ENCODE results near the gene POLR3K. TPM values are rescaled to one million over a fixed set of nuclear protein-coding genes. Genes with fewer than 3 reads are reported as not detected.

The POLR3K gene
- total RNA-seq, 1 experiment from 2014 or later: 40.1 TPM

DNA sequence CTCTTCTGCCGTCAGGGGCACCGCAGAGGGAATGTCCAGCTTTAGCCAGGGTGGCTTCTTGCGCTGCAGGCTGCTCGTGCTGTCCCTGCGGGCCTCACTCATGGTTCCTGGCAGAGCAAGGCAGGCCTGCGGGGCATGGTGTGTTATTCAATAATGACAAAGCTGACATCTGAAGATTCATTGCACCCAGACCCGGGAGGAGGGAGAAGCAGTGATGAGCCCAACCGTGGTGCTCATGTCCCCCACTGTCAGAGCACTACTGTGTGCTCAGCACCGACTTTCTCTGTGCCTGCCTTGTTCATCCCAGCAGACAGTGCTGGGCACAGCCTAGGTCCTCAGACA is 11.5 kb upstream of the POLR3K start:
- no peaks in the 10 kb centered on the region for H3K9me3 Mint-ChIP-seq
- peaks cover 13% of the 10 kb centered on the region for H3K4me1 Mint-ChIP-seq
- DNase-seq (ENCODE audit: low spot score): no peak
- POLR2A ChIA-PET: interaction anchor here (1.7 kb wide), 1 partner anchor 31 kb away, joined by 12 read pairs; no protein-coding TSS in a partner anchor
- no peaks in the 10 kb centered on the region for H3K27me3 Mint-ChIP-seq (ENCODE audit: low read depth)
- no peak overlapping the region for H3K27ac Mint-ChIP-seq
- H3K36me3 Mint-ChIP-seq: peaks cover 14% of the 10 kb centered on the region
- TF ChIP-seq ZNF138 (CRISPR knock-in tag; conservative IDR thresholded peaks at IDR 0.05) (no peak), TCF7 (CRISPR knock-in tag; IDR thresholded peaks at IDR 0.05; ENCODE audit: low read depth) (0 out of 2 replicates have a peak, but pooled peaks have one; percentile 31), FOXP1 (CRISPR knock-in tag; IDR thresholded peaks at IDR 0.05; ENCODE audit: borderline replicate concordance) (0 out of 2 replicates have a peak, but pooled peaks have one; percentile 27)
- CTCF ChIA-PET: interaction anchor here (0.6 to 16.9 kb wide), 10 partner anchors 11 to 116 kb away, joined by 3 to 493 read pairs (median 8); partner anchors contain the start of gene MPG
- ATAC-seq: no peak
- H3K4me3 Mint-ChIP-seq: no peak overlapping the region

DNA sequence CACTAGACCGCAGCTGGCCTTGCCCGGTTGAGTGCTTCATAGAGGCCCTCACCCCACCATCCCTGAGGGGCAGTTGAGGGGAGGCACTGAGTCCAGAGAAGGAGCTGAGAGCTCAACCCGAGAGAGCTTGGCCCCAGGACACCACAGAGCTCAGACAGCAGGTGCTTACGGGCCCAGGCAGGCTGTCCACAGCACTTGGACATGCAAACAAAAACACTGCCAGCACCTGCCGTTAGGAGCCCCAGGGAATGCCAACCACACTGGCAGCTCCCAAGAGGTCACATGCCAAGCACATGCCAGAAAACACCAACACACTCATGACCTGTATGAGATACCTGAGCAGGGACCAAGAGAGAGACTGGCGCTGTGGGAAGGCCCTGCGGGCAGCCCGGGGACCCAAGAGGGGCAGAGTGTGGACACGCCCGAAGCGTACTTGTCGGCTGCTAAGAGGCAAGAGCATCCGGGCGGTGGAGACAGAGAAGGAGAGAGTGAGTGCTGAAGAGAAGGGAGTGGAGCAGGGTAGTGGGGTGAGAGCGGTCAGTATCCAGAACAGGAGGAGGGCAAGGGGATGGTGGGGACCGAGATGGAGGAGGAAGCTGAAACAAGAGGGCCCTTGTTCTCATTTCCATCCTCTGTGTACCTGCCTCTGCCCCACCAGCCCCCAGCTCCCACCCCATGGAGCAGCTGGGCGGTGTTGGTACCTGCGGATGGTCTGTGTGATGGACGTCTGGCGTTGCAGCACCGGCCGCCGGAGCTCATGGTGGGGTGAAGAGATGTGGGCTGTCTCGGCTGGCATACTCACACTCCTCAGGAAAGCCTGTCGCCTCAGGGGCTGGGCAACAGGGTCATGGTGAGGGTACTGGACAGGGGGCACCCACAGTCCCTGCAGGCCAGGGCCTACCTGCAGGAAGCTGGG is 10.8 kb upstream of the POLR3K start:
- no peaks in the 10 kb centered on the region for H3K27me3 Mint-ChIP-seq (ENCODE audit: low read depth)
- H3K9me3 Mint-ChIP-seq: no peaks in the 10 kb centered on the region
- no peak for ATAC-seq
- H3K4me1 Mint-ChIP-seq: peaks cover 7% of the 10 kb centered on the region
- POLR2A ChIA-PET: interaction anchor here (1.7 kb wide), 1 partner anchor 32 kb away, joined by 12 read pairs; no protein-coding TSS in a partner anchor
- no peak overlapping the region for H3K27ac Mint-ChIP-seq
- CTCF ChIA-PET: interaction anchor here (0.6 to 16.9 kb wide), 8 partner anchors 11 to 116 kb away, joined by 3 to 493 read pairs (median 22); partner anchors contain the start of gene MPG
- no peak overlapping the region for H3K4me3 Mint-ChIP-seq
- peaks cover 21% of the 10 kb centered on the region for H3K36me3 Mint-ChIP-seq
- TF ChIP-seq, protein P1, sequence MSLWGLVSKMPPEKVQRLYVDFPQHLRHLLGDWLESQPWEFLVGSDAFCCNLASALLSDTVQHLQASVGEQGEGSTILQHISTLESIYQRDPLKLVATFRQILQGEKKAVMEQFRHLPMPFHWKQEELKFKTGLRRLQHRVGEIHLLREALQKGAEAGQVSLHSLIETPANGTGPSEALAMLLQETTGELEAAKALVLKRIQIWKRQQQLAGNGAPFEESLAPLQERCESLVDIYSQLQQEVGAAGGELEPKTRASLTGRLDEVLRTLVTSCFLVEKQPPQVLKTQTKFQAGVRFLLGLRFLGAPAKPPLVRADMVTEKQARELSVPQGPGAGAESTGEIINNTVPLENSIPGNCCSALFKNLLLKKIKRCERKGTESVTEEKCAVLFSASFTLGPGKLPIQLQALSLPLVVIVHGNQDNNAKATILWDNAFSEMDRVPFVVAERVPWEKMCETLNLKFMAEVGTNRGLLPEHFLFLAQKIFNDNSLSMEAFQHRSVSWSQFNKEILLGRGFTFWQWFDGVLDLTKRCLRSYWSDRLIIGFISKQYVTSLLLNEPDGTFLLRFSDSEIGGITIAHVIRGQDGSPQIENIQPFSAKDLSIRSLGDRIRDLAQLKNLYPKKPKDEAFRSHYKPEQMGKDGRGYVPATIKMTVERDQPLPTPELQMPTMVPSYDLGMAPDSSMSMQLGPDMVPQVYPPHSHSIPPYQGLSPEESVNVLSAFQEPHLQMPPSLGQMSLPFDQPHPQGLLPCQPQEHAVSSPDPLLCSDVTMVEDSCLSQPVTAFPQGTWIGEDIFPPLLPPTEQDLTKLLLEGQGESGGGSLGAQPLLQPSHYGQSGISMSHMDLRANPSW (CRISPR knock-in tag; conservative IDR thresholded peaks at IDR 0.05; ENCODE audit: low read depth): no peak
- TF ChIP-seq CREB1 (CRISPR knock-in tag; IDR thresholded peaks at IDR 0.05) (no peak), RORB (CRISPR knock-in tag; IDR thresholded peaks at IDR 0.05) (no peak), NFATC4 (CRISPR knock-in tag; IDR thresholded peaks at IDR 0.05) (no peak), SMAD4 (CRISPR knock-in tag; IDR thresholded peaks at IDR 0.05) (no peak), FOXJ3 (CRISPR knock-in tag; IDR thresholded peaks at IDR 0.05; ENCODE audit: borderline replicate concordance) (no peak), ZNF423 (CRISPR knock-in tag; IDR thresholded peaks at IDR 0.05) (no peak)
- TF ChIP-seq, protein P2, sequence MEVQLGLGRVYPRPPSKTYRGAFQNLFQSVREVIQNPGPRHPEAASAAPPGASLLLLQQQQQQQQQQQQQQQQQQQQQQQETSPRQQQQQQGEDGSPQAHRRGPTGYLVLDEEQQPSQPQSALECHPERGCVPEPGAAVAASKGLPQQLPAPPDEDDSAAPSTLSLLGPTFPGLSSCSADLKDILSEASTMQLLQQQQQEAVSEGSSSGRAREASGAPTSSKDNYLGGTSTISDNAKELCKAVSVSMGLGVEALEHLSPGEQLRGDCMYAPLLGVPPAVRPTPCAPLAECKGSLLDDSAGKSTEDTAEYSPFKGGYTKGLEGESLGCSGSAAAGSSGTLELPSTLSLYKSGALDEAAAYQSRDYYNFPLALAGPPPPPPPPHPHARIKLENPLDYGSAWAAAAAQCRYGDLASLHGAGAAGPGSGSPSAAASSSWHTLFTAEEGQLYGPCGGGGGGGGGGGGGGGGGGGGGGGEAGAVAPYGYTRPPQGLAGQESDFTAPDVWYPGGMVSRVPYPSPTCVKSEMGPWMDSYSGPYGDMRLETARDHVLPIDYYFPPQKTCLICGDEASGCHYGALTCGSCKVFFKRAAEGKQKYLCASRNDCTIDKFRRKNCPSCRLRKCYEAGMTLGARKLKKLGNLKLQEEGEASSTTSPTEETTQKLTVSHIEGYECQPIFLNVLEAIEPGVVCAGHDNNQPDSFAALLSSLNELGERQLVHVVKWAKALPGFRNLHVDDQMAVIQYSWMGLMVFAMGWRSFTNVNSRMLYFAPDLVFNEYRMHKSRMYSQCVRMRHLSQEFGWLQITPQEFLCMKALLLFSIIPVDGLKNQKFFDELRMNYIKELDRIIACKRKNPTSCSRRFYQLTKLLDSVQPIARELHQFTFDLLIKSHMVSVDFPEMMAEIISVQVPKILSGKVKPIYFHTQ (CRISPR knock-in tag; IDR thresholded peaks at IDR 0.05): no peak
- DNase-seq (ENCODE audit: low spot score): no peak

DNA sequence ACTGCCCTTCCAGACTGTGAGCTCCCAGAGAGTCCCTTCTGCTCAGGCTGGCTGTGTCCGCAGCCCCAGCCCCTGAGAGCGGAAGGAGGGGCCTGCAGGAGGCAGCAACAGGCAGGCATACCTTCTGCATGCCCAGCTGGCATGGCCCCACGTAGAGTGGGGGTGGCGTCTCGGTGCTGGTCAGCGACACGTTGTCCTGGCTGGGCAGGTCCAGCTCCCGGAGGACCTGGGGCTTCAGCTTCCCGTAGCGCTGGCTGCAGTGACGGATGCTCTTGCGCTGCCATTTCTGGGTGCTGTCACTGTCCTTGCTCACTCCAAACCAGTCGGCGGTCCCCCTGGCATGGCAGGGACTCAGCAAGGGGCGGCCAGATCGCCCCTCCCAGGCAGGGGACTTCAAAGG is 10.1 kb upstream of the POLR3K start:
- Mint-ChIP-seq H3K27ac (no peak overlapping the region), H3K4me1 (peaks cover 7% of the 10 kb centered on the region), H3K36me3 (peaks cover 26% of the 10 kb centered on the region), H3K4me3 (no peak overlapping the region), H3K9me3 (no peaks in the 10 kb centered on the region), H3K27me3 (ENCODE audit: low read depth) (no peaks in the 10 kb centered on the region)
- TF ChIP-seq, protein P3, sequence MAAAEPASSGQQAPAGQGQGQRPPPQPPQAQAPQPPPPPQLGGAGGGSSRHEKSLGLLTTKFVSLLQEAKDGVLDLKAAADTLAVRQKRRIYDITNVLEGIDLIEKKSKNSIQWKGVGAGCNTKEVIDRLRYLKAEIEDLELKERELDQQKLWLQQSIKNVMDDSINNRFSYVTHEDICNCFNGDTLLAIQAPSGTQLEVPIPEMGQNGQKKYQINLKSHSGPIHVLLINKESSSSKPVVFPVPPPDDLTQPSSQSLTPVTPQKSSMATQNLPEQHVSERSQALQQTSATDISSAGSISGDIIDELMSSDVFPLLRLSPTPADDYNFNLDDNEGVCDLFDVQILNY (CRISPR knock-in tag; IDR thresholded peaks at IDR 0.05): no peak
- TF ChIP-seq, protein P4, sequence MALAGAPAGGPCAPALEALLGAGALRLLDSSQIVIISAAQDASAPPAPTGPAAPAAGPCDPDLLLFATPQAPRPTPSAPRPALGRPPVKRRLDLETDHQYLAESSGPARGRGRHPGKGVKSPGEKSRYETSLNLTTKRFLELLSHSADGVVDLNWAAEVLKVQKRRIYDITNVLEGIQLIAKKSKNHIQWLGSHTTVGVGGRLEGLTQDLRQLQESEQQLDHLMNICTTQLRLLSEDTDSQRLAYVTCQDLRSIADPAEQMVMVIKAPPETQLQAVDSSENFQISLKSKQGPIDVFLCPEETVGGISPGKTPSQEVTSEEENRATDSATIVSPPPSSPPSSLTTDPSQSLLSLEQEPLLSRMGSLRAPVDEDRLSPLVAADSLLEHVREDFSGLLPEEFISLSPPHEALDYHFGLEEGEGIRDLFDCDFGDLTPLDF (CRISPR knock-in tag; IDR thresholded peaks at IDR 0.05): no peak
- TF ChIP-seq, protein P5, sequence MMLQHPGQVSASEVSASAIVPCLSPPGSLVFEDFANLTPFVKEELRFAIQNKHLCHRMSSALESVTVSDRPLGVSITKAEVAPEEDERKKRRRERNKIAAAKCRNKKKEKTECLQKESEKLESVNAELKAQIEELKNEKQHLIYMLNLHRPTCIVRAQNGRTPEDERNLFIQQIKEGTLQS (CRISPR knock-in tag; conservative IDR thresholded peaks at IDR 0.05): no peak
- TF ChIP-seq, protein P6, sequence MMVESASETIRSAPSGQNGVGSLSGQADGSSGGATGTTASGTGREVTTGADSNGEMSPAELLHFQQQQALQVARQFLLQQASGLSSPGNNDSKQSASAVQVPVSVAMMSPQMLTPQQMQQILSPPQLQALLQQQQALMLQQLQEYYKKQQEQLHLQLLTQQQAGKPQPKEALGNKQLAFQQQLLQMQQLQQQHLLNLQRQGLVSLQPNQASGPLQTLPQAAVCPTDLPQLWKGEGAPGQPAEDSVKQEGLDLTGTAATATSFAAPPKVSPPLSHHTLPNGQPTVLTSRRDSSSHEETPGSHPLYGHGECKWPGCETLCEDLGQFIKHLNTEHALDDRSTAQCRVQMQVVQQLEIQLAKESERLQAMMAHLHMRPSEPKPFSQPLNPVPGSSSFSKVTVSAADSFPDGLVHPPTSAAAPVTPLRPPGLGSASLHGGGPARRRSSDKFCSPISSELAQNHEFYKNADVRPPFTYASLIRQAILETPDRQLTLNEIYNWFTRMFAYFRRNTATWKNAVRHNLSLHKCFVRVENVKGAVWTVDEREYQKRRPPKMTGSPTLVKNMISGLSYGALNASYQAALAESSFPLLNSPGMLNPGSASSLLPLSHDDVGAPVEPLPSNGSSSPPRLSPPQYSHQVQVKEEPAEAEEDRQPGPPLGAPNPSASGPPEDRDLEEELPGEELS (CRISPR knock-in tag; IDR thresholded peaks at IDR 0.05): no peak
- TF ChIP-seq, protein P7, sequence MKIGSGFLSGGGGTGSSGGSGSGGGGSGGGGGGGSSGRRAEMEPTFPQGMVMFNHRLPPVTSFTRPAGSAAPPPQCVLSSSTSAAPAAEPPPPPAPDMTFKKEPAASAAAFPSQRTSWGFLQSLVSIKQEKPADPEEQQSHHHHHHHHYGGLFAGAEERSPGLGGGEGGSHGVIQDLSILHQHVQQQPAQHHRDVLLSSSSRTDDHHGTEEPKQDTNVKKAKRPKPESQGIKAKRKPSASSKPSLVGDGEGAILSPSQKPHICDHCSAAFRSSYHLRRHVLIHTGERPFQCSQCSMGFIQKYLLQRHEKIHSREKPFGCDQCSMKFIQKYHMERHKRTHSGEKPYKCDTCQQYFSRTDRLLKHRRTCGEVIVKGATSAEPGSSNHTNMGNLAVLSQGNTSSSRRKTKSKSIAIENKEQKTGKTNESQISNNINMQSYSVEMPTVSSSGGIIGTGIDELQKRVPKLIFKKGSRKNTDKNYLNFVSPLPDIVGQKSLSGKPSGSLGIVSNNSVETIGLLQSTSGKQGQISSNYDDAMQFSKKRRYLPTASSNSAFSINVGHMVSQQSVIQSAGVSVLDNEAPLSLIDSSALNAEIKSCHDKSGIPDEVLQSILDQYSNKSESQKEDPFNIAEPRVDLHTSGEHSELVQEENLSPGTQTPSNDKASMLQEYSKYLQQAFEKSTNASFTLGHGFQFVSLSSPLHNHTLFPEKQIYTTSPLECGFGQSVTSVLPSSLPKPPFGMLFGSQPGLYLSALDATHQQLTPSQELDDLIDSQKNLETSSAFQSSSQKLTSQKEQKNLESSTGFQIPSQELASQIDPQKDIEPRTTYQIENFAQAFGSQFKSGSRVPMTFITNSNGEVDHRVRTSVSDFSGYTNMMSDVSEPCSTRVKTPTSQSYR (CRISPR knock-in tag; IDR thresholded peaks at IDR 0.05): no peak
- no peak for TF ChIP-seq JUN (CRISPR knock-in tag; IDR thresholded peaks at IDR 0.05)
- ATAC-seq: no peak
- ChIA-PET CTCF (interaction anchor here (0.5 to 16.9 kb wide), 6 partner anchors 10 to 288 kb away, joined by 3 to 493 read pairs (median 4); partner anchors contain the start of gene POLR3K), POLR2A (interaction anchor here (1.1 to 1.2 kb wide), 2 partner anchors 8 to 33 kb away, joined by 4 read pairs; no protein-coding TSS in a partner anchor)
- no peak for DNase-seq (ENCODE audit: low spot score)
